K562 (cell line): ENCODE results near the gene SLC7A10. TPM values are rescaled to one million over a fixed set of nuclear protein-coding genes. Genes with fewer than 3 reads are reported as not detected.

ENCODE experiments used
- ATAC-seq: fragments of 200-7000 bp; cut with Tn5 transposase; 3 replicates; pipeline ENCODE4 v1.9.1; 2020; ENCODE audit warnings: moderate library complexity
- BruUV-seq: library from RNA; stranded (reverse); fragments of 400-500 nt; replicated peaks from 2 replicates; lab custom pipeline; 2021; lab: Mats Ljungman, UMichigan
- CTCF ChIA-PET: fragments of 300-600 bp; formaldehyde crosslinking; extraction: SDS; loops from one replicate; lab custom pipeline; 2021; ENCODE audit warnings: low intra/inter-chr PET ratio; lab: Yijun Ruan, JAX
- POLR2A ChIA-PET: fragments of 300-600, 350-650 bp; sonication (Branson Sonifier 250); formaldehyde crosslinking; extraction: SDS; loops from one replicate; lab custom pipeline; 2021; ENCODE audit warnings: antibody characterized with exemption, inconsistent platforms; lab: Yijun Ruan, JAX
- DNase-seq, 4 experiments: peaks; one replicate each; pipeline versions ENCODE4 v3.0.0 to v3.0.0-alpha.2; 2011 to 2018; ENCODE audit warnings: low spot score in 3 of 4, mixed read lengths in 3 of 4; ENCODE audit errors: extremely low read depth in 1 of 4
- FAIRE-seq: peaks from 2 replicates; lab custom pipeline; 2011; peaks lifted over from hg19 to GRCh38; lab: Jason Lieb, UNC
- H2AFZ ChIP-seq: 2 replicates; pipeline ENCODE4 v1.6.0; 2011; ENCODE audit warnings: low read depth, low read length, control low read depth, inconsistent platforms
- H3K27ac ChIP-seq: fragments of 200-600 bp; 3 replicates; pipeline ENCODE4 v1.8.0; 2011; ENCODE audit warnings: low read depth, mild to moderate bottlenecking, control low read depth, inconsistent platforms, low read length, moderate library complexity, mixed read lengths; ENCODE audit errors: extremely low read depth
- H3K27me3 ChIP-seq, 2 experiments: fragments of 300-600 bp in 1 of 2; 2 replicates in 1 of 2; 3 replicates in 1 of 2; pipeline versions ENCODE4 v1.6.0 to v1.8.0; 2011; ENCODE audit warnings: inconsistent platforms in 2 of 2, low read length in 2 of 2, mild to moderate bottlenecking in 1 of 2, mixed read lengths in 1 of 2, moderate library complexity in 1 of 2; ENCODE audit not compliant: control insufficient read depth in 2 of 2, insufficient read depth in 2 of 2
- H3K36me3 ChIP-seq: fragments of 300-600 bp; 3 replicates; pipeline ENCODE4 v1.8.0; 2011; ENCODE audit warnings: mild to moderate bottlenecking, low read length, inconsistent platforms; ENCODE audit not compliant: control insufficient read depth, insufficient read depth
- H3K4me1 ChIP-seq, 2 experiments: fragments of 200-600 bp in 1 of 2; replicated peaks in 1 of 2; 2 replicates in 1 of 2; 3 replicates in 1 of 2; pipeline versions ENCODE4 v1.5.1 to v1.8.0; 2011; ENCODE audit warnings: inconsistent platforms in 2 of 2, low read length in 2 of 2, mild to moderate bottlenecking in 1 of 2, mixed read lengths in 1 of 2, moderate library complexity in 1 of 2; ENCODE audit not compliant: control insufficient read depth in 2 of 2, insufficient read depth in 2 of 2
- H3K4me2 ChIP-seq: 2 replicates; pipeline ENCODE4 v1.6.1; 2011; ENCODE audit warnings: low read length, control low read depth, inconsistent platforms, mixed read lengths; ENCODE audit not compliant: insufficient read depth
- H3K4me3 ChIP-seq: fragments of 200-600 bp; sonication (generic), shearing (Covaris generic); 2 replicates; pipeline ENCODE4 v1.5.1; 2016; ENCODE audit warnings: control low read depth, inconsistent platforms
- H3K79me2 ChIP-seq: fragments of 200-600 bp; 3 replicates; pipeline ENCODE4 v1.8.0; 2011; ENCODE audit warnings: low read length, inconsistent platforms; ENCODE audit not compliant: control insufficient read depth, insufficient read depth
- H3K9ac ChIP-seq, 2 experiments: 2 replicates each; pipeline versions ENCODE4 v1.6.0 to v1.6.1; 2011; ENCODE audit warnings: low read depth in 2 of 2, low read length in 2 of 2, control low read depth in 1 of 2, inconsistent platforms in 1 of 2, mild to moderate bottlenecking in 1 of 2, mixed read lengths in 1 of 2; ENCODE audit not compliant: insufficient read depth in 1 of 2
- H3K9me1 ChIP-seq: one replicate; pipeline ENCODE4 v1.6.0; 2011; ENCODE audit warnings: inconsistent platforms, mild to moderate bottlenecking, low read length, moderate library complexity; ENCODE audit not compliant: control insufficient read depth, insufficient read depth
- H3K9me3 ChIP-seq: replicated peaks from 2 replicates; pipeline ENCODE4 v1.5.1; 2011; ENCODE audit warnings: low read depth, low read length, inconsistent platforms; ENCODE audit not compliant: control insufficient read depth, insufficient read depth
- H4K20me1 ChIP-seq: replicated peaks from 2 replicates; pipeline ENCODE4 v1.6.1; 2011; ENCODE audit warnings: low read length, inconsistent platforms, mixed read lengths; ENCODE audit not compliant: control insufficient read depth, insufficient read depth
- HSF4 ChIP-seq: fragments of 250-450 bp; sonication (Bioruptor Pico); IDR thresholded peaks from 2 replicates; pipeline ENCODE4 v2.1.2; 2022; ENCODE audit warnings: mild to moderate bottlenecking, moderate library complexity, borderline replicate concordance
- MAX ChIP-seq: sonication (generic); formaldehyde crosslinking; IDR thresholded peaks from 2 replicates; pipeline ENCODE4 v1.9.0; 2022; ENCODE audit warnings: mild to moderate bottlenecking, missing genetic modification reagents
- MNT ChIP-seq, 2 experiments: fragments of 450-650 bp; conservative IDR thresholded peaks; 2 replicates each; pipeline ENCODE4 v1.6.1; 2017; ENCODE audit warnings: mild to moderate bottlenecking in 2 of 2, moderate library complexity in 2 of 2
- ZNF263 ChIP-seq: sonication (generic); formaldehyde crosslinking; IDR thresholded peaks from 2 replicates; pipeline ENCODE4 v1.8.0; 2022; ENCODE audit warnings: mild to moderate bottlenecking, missing genetic modification reagents, borderline replicate concordance
- WGBS: fragments of 100-300 bp; shearing (Covaris generic); methylation state at CpG from one replicate; pipeline ENCODE4 v1.1.6; 2016; ENCODE audit warnings: low coverage, mixed read lengths; ENCODE audit not compliant: insufficient coverage; ENCODE audit errors: missing lambda C conversion rate; 5-methylcytosine and 5-hydroxymethylcytosine counted together
- in situ Hi-C: fragments of 300-500 bp; cut with MboI; formaldehyde crosslinking; loops from 4 replicates; pipeline ENCODE4 v1.15.0; 2018; ENCODE audit warnings: inconsistent platforms, mixed read lengths
- intact Hi-C: fragments of 100-400 bp; cut with micrococcal nuclease; formaldehyde crosslinking; loops from 2 replicates; pipeline ENCODE4 v1.14.2; 2022
- polyA plus RNA-seq, 8 experiments: library from polyadenylated mRNA; depleted of rRNA in 4 of 8; stranded (reverse) in 5 of 8; unstranded in 3 of 8; fragments of >200 nt; fragmentation: Nextera tagmentation in 2 of 8; fragmentation: Illumina TruSeq in 1 of 8; extraction: Ambion mirVana in 2 of 8; extraction: Trizol in 1 of 8; gene quantifications; 2 replicates each; pipeline versions ENCODE4 v1.2.1 to v1.2.3, GENCODE V29; 2011 to 2014; ENCODE audit warnings: inconsistent platforms in 1 of 8, missing spikeins in 1 of 8
- total RNA-seq, 7 experiments: library from RNA; depleted of rRNA in 6 of 7; stranded (reverse); fragments of >200 nt in 6 of 7; fragmentation: Illumina TruSeq in 2 of 7; extraction: Trizol in 2 of 7; gene quantifications; 2 replicates each; pipeline versions ENCODE4 v1.2.1 to v1.2.3, GENCODE V29; 2011 to 2021; ENCODE audit warnings: low replicate concordance in 1 of 7

The SLC7A10 gene
- total and polyA plus RNA-seq, 9 of the 15 experiments (the other 6 are each of a cell fraction or from before 2014, with no cell fraction given), result 0.07 TPM; not detected in 8

GRCh38 chr19:33234736-33235135 lies 9.1 kb upstream of the SLC7A10 start:
- TF ChIP-seq MNT (conservative IDR thresholded peaks at IDR 0.05) (no peak), MAX (CRISPR knock-in tag) (no peak), HSF4 (CRISPR knock-in tag) (no peak), ZNF263 (CRISPR knock-in tag) (no peak)
- Histone ChIP-seq H3K9ac (no peak overlapping the region; a peak in 1 of 4 replicates), H3K9me1 (no peaks in the 10 kb centered on the region), H3K9me3 (no peaks in the 10 kb centered on the region; the same call in 1 of the 2 replicates), H3K4me3 (no peak overlapping the region), H3K27me3 (peaks cover 2 to 39% of the 10 kb centered on the region in 2 experiments; a peak in 3 of 5 replicates), H4K20me1 (peaks cover 15% of the 10 kb centered on the region), H3K79me2 (no peaks in the 10 kb centered on the region), H3K4me1 (peaks cover 0 to 9% of the 10 kb centered on the region in 2 experiments; a peak in 2 of 5 replicates), H3K36me3 (no peaks in the 10 kb centered on the region), H3K4me2 (no peak overlapping the region), H3K27ac (no peak overlapping the region), H2AFZ (no peak overlapping the region)
- BruUV-seq, result no TSS peak
- in situ Hi-C loops (loop anchor here (5.0 kb wide), 2 partner anchors 173 to 538 kb away; no protein-coding TSS in a partner anchor), intact Hi-C loops (loop anchor here (1.0 to 5.0 kb wide), 2 partner anchors 172 to 538 kb away; no protein-coding TSS in a partner anchor)
- FAIRE-seq, result no peak
- ChIA-PET POLR2A (no interaction called here), CTCF (interaction anchor here (0.6 to 1.5 kb wide), 4 partner anchors 171 to 1267 kb away, joined by 3 to 7 read pairs (median 5); no protein-coding TSS in a partner anchor)
- no peak for ATAC-seq
- WGBS, result 1% methylated on average over 8 of the region's 9 CpGs
- DNase-seq, result no peak
